Anterior cingulate cortex (tissue), 58 donors: ENCODE results near the gene MET.
A peak's percentile ranks its signal among the peaks of the same experiment; 100 is the strongest.
"Not testable (repeated sequence)": the region's sequence is repeated elsewhere in the genome, so short reads cannot be mapped to it uniquely, and the experiment has no call there.

ENCODE experiments used
- DNase-seq, 58 donors: peaks; one replicate each; lab custom pipeline; 2025; lab: John Stamatoyannopoulos, UW

MET gene

DNA sequence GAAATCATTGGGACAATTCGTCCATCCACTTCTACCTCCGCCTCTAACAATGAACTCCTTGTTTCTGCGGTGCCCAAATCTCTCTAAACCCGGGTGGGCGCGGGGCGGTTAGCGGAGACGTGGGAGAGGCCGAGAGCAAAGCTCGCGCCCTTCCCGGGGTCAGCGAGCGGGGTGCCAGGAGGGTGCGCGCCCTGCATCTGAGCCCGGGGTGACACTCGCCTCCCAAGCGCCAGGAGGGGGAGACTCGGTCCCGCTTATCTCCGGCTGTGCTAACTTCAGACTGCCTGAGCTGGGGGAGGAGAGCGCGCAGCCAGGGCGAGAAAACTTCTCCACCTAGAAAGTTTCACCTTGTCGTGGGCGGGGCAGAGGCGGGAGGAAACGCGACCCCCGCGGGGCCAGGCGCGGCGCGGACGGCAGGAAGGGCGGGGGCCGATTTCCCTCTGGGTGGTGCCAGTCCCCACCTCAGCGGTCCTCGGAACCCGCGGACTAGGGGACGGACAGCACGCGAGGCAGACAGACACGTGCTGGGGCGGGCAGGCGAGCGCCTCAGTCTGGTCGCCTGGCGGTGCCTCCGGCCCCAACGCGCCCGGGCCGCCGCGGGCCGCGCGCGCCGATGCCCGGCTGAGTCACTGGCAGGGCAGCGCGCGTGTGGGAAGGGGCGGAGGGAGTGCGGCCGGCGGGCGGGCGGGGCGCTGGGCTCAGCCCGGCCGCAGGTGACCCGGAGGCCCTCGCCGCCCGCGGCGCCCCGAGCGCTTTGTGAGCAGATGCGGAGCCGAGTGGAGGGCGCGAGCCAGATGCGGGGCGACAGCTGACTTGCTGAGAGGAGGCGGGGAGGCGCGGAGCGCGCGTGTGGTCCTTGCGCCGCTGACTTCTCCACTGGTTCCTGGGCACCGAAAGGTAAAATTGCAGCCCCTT is at the start of gene MET:
MET (plus strand) TSS at position 516 of the 915 bp plus-strand sequence. CDS start 26,889 bp downstream, outside the sequence.
- DNase-seq: peak in 43 of 58 donors; percentile 8 to 80 (median 46)

GRCh38 chr7:116626886-116627285 is 45.1 kb upstream of the MET start:
- DNase-seq: no peak

- no peak for DNase-seq
These were observed 42.9 kb upstream of the MET start for GRCh38 chr7:116629051-116629463.

GRCh38 chr7:116630357-116630756 is 41.6 kb upstream of the MET start:
- DNase-seq: no peak

DNA sequence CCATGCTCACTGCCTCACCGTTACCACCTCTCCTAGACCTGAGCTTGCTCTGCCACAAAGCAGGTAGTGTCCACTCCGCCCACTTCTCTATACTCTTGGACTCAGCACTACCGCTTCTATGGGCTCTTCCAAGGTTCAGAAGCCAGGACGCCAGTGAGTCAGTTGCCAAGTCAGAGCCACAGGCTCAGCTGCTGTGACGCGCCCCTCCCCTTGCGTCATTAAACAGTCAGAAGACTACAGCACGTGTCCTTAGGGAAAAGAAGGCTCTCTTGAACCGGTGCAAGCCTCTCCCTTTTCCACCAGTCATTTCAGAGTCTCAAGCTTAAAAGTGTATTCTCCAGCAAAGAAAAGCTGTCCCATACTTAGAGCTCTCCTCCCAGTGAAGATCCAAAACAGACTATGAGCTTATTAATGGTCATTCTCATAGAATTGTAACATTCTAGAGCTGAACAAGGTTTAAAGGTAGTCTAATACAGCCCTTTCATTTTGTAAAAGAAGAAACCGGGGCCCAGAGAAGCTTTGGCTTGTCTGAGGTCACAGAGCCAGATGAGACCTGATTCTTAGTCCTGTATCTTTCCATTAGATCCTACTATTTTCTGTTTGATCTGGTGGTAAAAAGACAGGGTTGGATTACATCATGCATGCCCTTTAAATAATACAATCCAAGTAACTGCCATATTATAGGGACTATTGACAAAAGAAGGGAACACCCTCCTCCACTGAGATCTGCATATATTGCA is 40.9 kb upstream of the MET start:
- DNase-seq: peak in 5 of 58 donors; percentile 3 to 67 (median 8)

DNA sequence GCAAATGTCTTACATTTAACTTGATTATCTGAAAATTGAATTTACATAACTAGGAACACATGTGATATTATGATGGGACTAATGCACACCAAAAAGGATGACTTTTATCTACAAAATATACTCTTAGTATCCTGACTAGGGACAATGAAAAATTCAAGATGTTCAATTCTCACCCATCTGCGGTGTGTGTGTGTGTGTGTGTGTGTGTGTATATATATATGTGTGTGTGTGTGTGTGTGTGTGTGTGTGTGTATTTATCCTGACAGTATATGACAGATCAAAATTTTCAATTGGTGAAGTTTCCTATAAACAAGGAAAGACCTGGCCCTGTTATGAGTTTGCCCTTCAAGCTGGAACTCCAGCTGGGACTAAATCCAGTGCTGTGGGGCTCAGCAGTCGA is 40.3 kb upstream of the MET start:
- no peak for DNase-seq

DNA sequence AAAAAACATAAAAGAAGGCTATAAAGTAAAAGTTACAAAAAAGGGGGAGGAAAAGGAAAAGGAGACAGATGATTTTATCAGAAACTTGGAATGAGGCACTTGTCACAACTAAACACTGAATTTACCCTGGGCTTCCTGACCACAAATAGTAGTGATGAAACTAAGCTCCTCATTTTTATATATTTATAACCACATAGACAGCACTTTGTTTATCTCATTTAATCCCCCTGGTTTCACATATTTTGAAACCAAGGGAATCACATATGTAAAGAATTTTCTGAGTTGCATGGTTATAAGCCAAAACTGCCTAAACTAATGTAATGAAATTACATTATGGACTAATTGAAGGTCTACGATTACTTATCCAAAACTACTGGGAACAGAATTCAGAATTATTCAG is 39.6 kb upstream of the MET start:
- DNase-seq: no peak

- DNase-seq: no peak
These were observed 38.6 kb upstream of the MET start for GRCh38 chr7:116633131-116633988.

DNA sequence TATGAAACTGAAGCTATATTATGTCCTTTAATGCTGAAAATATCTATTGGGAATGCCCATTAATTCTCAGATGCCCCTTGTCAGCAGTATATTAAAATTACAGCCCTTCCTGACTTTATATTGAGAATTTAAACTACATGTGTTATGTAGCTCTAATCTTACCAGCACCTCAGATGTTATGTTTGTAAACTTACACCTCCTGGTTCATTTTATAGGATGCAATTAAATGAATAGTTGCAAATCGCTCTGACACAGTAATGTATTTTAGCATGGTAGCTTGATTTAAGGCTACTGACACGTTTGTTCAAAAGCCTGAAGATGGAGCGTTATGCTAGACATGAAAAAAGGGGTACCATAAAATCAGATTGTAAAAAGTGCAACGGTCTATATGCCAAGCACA is 35.0 kb upstream of the MET start:
- DNase-seq: no peak

DNA sequence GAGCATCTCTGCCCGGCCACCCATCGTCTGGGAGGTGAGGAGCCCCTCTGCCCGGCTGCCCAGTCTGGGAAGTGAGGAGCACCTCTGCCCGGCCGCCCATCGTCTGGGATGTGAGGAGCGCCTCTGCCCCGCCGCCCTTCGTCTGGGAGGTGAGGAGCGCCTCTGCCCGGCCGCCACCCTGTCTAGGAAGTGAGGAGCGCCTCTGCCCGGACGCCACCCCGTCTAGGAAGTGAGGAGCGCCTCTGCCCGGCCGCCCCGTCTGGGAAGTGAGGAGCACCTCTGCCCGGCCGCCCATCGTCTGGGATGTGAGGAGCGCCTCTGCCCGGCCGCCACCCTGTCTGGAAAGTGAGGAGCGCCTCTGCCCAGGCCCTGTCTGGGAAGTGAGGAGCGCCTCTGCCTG is 33.4 kb upstream of the MET start:
- DNase-seq: not testable (repeated sequence)

DNA sequence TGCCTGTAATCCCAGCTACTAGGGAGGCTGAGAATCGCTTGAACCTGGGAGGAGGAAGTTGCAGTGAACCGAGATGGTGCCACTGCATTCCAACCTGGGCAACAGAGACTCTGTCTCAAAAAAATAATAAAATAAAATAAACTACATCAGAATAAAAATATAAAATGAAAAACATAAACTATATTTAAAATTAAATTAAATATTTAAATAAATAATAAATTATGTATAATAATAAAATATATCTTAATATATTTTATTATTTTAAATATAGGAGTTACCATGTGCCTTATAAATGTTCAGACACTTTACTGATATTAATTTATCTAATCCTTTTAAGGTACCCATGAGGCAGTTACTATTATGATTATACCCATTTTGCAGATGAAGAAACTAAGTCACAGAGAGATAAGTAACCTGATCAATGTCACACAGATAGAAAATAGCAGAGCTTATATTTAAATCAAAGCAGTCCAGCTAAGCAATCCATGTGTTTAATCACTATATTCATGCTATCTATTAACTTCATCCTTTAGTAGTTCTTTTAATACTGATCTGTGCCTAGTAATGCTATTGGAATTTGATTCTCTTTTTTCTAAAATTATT is 30.3 kb upstream of the MET start:
- no peak for DNase-seq

DNA sequence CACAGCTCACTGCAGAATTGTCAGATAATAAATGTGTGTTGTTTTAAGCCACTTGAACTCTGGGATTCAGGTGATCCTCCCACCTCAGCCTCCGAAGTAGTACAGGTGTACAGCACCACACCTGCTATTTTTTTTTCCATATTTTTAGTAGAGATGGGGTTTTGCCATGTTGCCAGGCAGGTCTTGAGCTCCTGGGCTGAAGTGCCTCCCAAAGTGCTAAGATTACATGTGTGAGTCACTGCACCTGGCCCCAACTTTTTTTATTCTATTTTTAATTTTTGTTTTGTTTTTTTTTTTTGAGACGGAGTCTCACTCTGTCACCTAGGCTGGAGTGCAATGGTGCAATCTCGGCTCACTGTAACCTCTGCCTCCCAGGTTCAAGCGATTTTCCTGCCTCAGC is 28.8 kb upstream of the MET start:
- DNase-seq: not testable (repeated sequence)

- no peak for DNase-seq
These were observed 27.4 kb upstream of the MET start for GRCh38 chr7:116644628-116645027.

DNA sequence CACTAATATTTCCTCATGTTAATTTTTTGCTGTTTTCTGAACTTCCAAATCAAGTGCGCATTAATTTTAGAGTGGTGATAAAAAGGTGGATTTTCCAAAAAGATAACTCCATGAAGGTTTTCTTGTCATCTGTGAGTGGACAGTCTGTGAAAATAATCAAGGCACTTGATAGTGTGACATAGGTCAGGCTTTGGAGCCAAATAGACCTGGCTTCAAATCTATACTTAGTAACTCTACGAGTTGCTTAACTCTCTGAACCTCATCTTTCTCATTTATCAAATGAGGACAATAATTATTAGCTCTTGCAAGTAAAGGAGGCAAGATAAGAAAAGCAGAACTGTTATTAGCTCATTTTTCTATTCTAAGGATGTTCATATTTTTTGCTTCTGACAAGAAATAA is 24.7 kb upstream of the MET start:
- no peak for DNase-seq

- no peak for DNase-seq
These were observed 24.1 kb upstream of the MET start for GRCh38 chr7:116647861-116648260.

DNA sequence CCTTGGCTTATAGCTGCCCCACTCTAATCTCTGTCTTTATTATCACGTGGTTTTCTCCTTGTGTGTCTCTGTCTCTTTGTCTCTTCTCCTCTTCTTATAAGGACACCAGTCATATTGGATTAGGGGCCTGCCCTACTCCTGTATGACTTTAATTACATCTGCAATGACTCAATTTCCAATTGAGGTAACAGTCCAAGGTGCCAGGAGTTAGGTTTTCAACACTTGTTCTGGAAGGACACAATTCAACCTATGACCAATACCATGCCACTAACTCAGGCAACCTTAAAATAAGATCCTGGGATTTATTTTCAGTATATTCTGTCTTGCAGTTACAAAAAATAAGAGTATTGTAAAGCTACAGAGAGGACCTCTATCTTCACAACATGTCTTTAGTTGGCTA is 21.6 kb upstream of the MET start:
- no peak for DNase-seq

GRCh38 chr7:116652793-116653192 is 19.2 kb upstream of the MET start:
- DNase-seq: no peak

DNA sequence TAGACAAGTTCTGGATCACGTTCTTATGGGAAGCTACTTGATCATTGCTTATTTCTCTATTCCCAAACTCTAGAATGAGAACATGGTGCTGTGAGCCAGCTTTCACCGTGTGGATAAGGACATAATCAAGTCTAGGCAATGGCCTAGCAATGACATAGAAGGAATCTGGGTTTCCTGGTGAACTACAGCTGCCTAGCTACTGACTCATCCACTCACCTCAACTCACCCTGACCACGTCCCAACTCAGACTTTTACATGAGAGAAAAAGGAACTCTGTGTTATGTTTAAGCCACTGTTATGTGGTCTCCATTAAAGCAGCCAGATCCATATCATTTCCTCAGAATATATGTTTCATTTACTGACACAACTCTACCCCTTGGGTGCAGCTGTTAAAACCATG is 18.8 kb upstream of the MET start:
- no peak for DNase-seq

DNA sequence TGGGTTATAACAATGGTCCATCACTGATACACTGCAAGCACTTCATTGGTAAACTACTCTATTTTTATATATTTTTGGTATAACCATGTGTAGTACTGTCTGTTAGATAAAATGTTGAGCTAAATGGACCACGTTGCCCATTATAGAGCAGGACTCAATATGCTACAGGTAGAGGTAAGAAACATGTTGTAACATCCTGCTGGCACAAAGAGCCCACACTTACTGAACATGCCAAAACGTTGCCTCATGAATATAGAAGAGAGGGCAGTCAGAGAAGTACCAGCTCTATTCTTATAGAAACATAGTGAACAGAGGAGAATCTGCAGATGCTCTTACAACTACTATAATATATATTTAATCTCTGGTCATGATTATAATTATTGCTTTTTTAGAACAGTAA is 18.4 kb upstream of the MET start:
- DNase-seq: no peak

GRCh38 chr7:116659248-116659647 is 12.7 kb upstream of the MET start:
- not testable (repeated sequence) for DNase-seq
